ENCODE results near the gene LRRC17. TPM values are rescaled to one million over a fixed set of nuclear protein-coding genes. Genes with fewer than 3 reads are reported as not detected.

Gene LRRC17
- total and polyA plus RNA-seq, 9 of the 15 experiments (the other 6 are each of a cell fraction or from before 2014, with no cell fraction given) = 0.03 to 0.18 (median 0.12) TPM; not detected in 5

- TF ChIP-seq, protein P1, sequence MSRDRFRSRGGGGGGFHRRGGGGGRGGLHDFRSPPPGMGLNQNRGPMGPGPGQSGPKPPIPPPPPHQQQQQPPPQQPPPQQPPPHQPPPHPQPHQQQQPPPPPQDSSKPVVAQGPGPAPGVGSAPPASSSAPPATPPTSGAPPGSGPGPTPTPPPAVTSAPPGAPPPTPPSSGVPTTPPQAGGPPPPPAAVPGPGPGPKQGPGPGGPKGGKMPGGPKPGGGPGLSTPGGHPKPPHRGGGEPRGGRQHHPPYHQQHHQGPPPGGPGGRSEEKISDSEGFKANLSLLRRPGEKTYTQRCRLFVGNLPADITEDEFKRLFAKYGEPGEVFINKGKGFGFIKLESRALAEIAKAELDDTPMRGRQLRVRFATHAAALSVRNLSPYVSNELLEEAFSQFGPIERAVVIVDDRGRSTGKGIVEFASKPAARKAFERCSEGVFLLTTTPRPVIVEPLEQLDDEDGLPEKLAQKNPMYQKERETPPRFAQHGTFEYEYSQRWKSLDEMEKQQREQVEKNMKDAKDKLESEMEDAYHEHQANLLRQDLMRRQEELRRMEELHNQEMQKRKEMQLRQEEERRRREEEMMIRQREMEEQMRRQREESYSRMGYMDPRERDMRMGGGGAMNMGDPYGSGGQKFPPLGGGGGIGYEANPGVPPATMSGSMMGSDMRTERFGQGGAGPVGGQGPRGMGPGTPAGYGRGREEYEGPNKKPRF (IDR thresholded peaks at IDR 0.05; ENCODE audit: low read depth, low read length) = no peak
- TF ChIP-seq, protein P2, sequence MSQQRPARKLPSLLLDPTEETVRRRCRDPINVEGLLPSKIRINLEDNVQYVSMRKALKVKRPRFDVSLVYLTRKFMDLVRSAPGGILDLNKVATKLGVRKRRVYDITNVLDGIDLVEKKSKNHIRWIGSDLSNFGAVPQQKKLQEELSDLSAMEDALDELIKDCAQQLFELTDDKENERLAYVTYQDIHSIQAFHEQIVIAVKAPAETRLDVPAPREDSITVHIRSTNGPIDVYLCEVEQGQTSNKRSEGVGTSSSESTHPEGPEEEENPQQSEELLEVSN (IDR thresholded peaks at IDR 0.05; ENCODE audit: borderline replicate concordance in 1 of 2, extremely low read depth in 1 of 2, insufficient read depth in 1 of 2, insufficient read length in 1 of 2, low read depth in 1 of 2, low read length in 1 of 2, poor library complexity in 1 of 2, severe bottlenecking in 1 of 2) = no peak
- TF ChIP-seq POLR2B (IDR thresholded peaks at IDR 0.05; ENCODE audit: low read depth, partially characterized antibody) (peak; percentile 92), SRSF9 (IDR thresholded peaks at IDR 0.05; ENCODE audit: borderline replicate concordance, low read depth, low read length) (no peak), ZNF785 (CRISPR knock-in tag; IDR thresholded peaks at IDR 0.05) (no peak), IRF1 (CRISPR knock-in tag; IDR thresholded peaks at IDR 0.05; ENCODE audit: borderline replicate concordance) (no peak), ZNF407 (IDR thresholded peaks at IDR 0.05; ENCODE audit: low read depth) (no peak), U2AF1 (optimal IDR thresholded peaks at IDR 0.05; ENCODE audit: low read depth, low read length) (no peak), ZC3H11A (IDR thresholded peaks at IDR 0.05; ENCODE audit: low read depth, low read length) (no peak)
These were observed 60.4 kb downstream of the LRRC17 start (continued) for GRCh38 chr7:102973096-102973802.
